ENCODE measurements around the gene CCL26.
"Not testable (repeated sequence)": the region's sequence is repeated elsewhere in the genome, so short reads cannot be mapped to it uniquely, and the experiment has no call there.

Gene CCL26

GRCh38 chr7:75772081-75773077 is at the start of gene CCL26:
Gene CCL26 (minus strand): TSS chr7:75772211. CDS start chr7:75772176, 35 bp downstream.
- DNase-seq: no peak

- no peak for DNase-seq
Observed at GRCh38 chr7:75820688-75821087, 48.7 kb upstream of the CCL26 start.

- no peak for DNase-seq
Observed at GRCh38 chr7:75819711-75820110, 47.7 kb upstream of the CCL26 start.

GRCh38 chr7:75818472-75818871 is 46.5 kb upstream of the CCL26 start:
- no peak for DNase-seq

GRCh38 chr7:75817116-75817515 is 45.1 kb upstream of the CCL26 start:
- no peak for DNase-seq

- DNase-seq: no peak
Observed at GRCh38 chr7:75815418-75816064, 43.5 kb upstream of the CCL26 start.

GRCh38 chr7:75814407-75814947 is 42.5 kb upstream of the CCL26 start:
- no peak for DNase-seq

- no peak for DNase-seq
Observed at GRCh38 chr7:75813781-75814236, 41.8 kb upstream of the CCL26 start, which contains the start of gene CCL24. Gene CCL24 (minus strand): TSS chr7:75813806. CDS start chr7:75813715, 91 bp downstream.

GRCh38 chr7:75813084-75813483 is 41.1 kb upstream of the CCL26 start:
- DNase-seq: no peak

- DNase-seq: no peak
Observed at GRCh38 chr7:75811894-75812678, 40.1 kb upstream of the CCL26 start.

- DNase-seq: no peak
Observed at GRCh38 chr7:75809396-75809795, 37.4 kb upstream of the CCL26 start.

- peak; percentile 88 for DNase-seq
Observed at GRCh38 chr7:75808106-75808505, 36.1 kb upstream of the CCL26 start.

- DNase-seq: no peak
Observed at GRCh38 chr7:75807452-75807851, 35.4 kb upstream of the CCL26 start.

GRCh38 chr7:75806560-75807307 is 34.7 kb upstream of the CCL26 start:
- no peak for DNase-seq

GRCh38 chr7:75804705-75805104 is 32.7 kb upstream of the CCL26 start:
- no peak for DNase-seq

GRCh38 chr7:75804004-75804403 is 32.0 kb upstream of the CCL26 start:
- DNase-seq: no peak

- DNase-seq: no peak
Observed at GRCh38 chr7:75802552-75802821, 30.5 kb upstream of the CCL26 start.

GRCh38 chr7:75798770-75799169 is 26.8 kb upstream of the CCL26 start:
- DNase-seq: no peak

- DNase-seq: no peak
Observed at GRCh38 chr7:75796420-75796819, 24.4 kb upstream of the CCL26 start.

GRCh38 chr7:75795831-75796285 is 23.8 kb upstream of the CCL26 start:
- no peak for DNase-seq

- DNase-seq: no peak
Observed at GRCh38 chr7:75793676-75794075, 21.7 kb upstream of the CCL26 start.

GRCh38 chr7:75792567-75792966 is 20.6 kb upstream of the CCL26 start:
- DNase-seq: not testable (repeated sequence)

Measured in NCI-H1105 (cell line).